Neuronal stem cell (in vitro differentiated cells): ENCODE measurements around the gene TIAM2.
A peak's percentile ranks its signal among the peaks of the same experiment; 100 is the strongest.
"Not testable (repeated sequence)": the region's sequence is repeated elsewhere in the genome, so short reads cannot be mapped to it uniquely, and the experiment has no call there.

ENCODE experiments used
- DNase-seq: peaks from one replicate; pipeline ENCODE4 v3.0.0-alpha.2; 2013; ENCODE audit warnings: low spot score
- H2AFZ ChIP-seq: one replicate; pipeline ENCODE4 v1.6.1; 2013; ENCODE audit warnings: mild to moderate bottlenecking, low read length, inconsistent platforms
- H2AK5ac ChIP-seq: 2 replicates; pipeline ENCODE4 v1.6.1; 2013; ENCODE audit warnings: low read depth, mild to moderate bottlenecking, inconsistent platforms, low read length, moderate library complexity, mixed read lengths
- H2BK120ac ChIP-seq: 2 replicates; pipeline ENCODE4 v1.6.1; 2013; ENCODE audit warnings: low read depth, mild to moderate bottlenecking, inconsistent platforms, low read length, moderate library complexity, mixed read lengths
- H2BK12ac ChIP-seq: one replicate; pipeline ENCODE4 v1.6.1; 2013; ENCODE audit warnings: low read length, inconsistent platforms
- H2BK15ac ChIP-seq: 2 replicates; pipeline ENCODE4 v1.6.1; 2013; ENCODE audit warnings: mild to moderate bottlenecking, low read length, inconsistent platforms, mixed read lengths
- H2BK5ac ChIP-seq: one replicate; pipeline ENCODE4 v1.6.1; 2013; ENCODE audit warnings: inconsistent platforms, mild to moderate bottlenecking, low read length, moderate library complexity
- H3K14ac ChIP-seq: one replicate; pipeline ENCODE4 v1.6.1; 2013; ENCODE audit warnings: low read length, inconsistent platforms
- H3K18ac ChIP-seq: 2 replicates; pipeline ENCODE4 v1.6.1; 2013; ENCODE audit warnings: low read length, inconsistent platforms
- H3K23ac ChIP-seq: 2 replicates; pipeline ENCODE4 v1.6.1; 2013; ENCODE audit warnings: low read depth, mild to moderate bottlenecking, mixed read lengths, low read length, inconsistent platforms; ENCODE audit not compliant: poor library complexity
- H3K27ac ChIP-seq: replicated peaks from 3 replicates; pipeline ENCODE4 v1.5.1; 2013; ENCODE audit warnings: low read length, inconsistent platforms
- H3K27me3 ChIP-seq, 3 experiments: 2 replicates each; pipeline ENCODE4 v1.6.1; 2013; ENCODE audit warnings: low read length in 3 of 3, mild to moderate bottlenecking in 2 of 3, inconsistent platforms in 1 of 3, low read depth in 1 of 3, mixed read lengths in 1 of 3, moderate library complexity in 1 of 3; ENCODE audit not compliant: control insufficient read depth in 3 of 3, insufficient read depth in 3 of 3
- H3K36me3 ChIP-seq, 2 donors: replicated peaks in 1 of 2; 2 replicates each; pipeline ENCODE4 v1.6.1; 2013; ENCODE audit warnings: low read length in 2 of 2; ENCODE audit not compliant: control insufficient read depth in 2 of 2, insufficient read depth in 2 of 2
- H3K4ac ChIP-seq: 2 replicates; pipeline ENCODE4 v1.6.1; 2013; ENCODE audit warnings: inconsistent platforms, mild to moderate bottlenecking, low read length, moderate library complexity
- H3K4me1 ChIP-seq, 2 donors: 1 replicate in 1 of 2; 2 replicates in 1 of 2; pipeline ENCODE4 v1.6.1; 2013; ENCODE audit warnings: low read length in 2 of 2, low read depth in 1 of 2; ENCODE audit not compliant: control insufficient read depth in 2 of 2, insufficient read depth in 1 of 2
- H3K4me2 ChIP-seq: one replicate; pipeline ENCODE4 v1.6.1; 2013; ENCODE audit warnings: mild to moderate bottlenecking, low read length, inconsistent platforms; ENCODE audit not compliant: insufficient read depth, poor library complexity, severe bottlenecking
- H3K4me3 ChIP-seq, 2 donors: 2 replicates each; pipeline ENCODE4 v1.5.1; 2013; ENCODE audit warnings: low read length in 2 of 2, mild to moderate bottlenecking in 2 of 2, inconsistent platforms in 1 of 2, moderate library complexity in 1 of 2
- H3K79me1 ChIP-seq: one replicate; pipeline ENCODE4 v1.6.1; 2013; ENCODE audit warnings: low read depth, mild to moderate bottlenecking, inconsistent platforms, low read length, moderate library complexity
- H3K9ac ChIP-seq: one replicate; pipeline ENCODE4 v1.6.1; 2013; ENCODE audit warnings: mild to moderate bottlenecking, low read depth, low read length, inconsistent platforms; ENCODE audit not compliant: poor library complexity
- H3K9me3 ChIP-seq, 2 donors: replicated peaks in 1 of 2; 2 replicates each; pipeline versions ENCODE3 to v1.6.1; 2013; ENCODE audit warnings: low read length in 2 of 2, mild to moderate bottlenecking in 2 of 2, inconsistent platforms in 1 of 2, low read depth in 1 of 2, mixed read lengths in 1 of 2, moderate library complexity in 1 of 2; ENCODE audit not compliant: control insufficient read depth in 2 of 2, insufficient read depth in 1 of 2
- H4K8ac ChIP-seq: one replicate; pipeline ENCODE4 v1.6.1; 2013; ENCODE audit warnings: low read depth, mild to moderate bottlenecking, inconsistent platforms, low read length, moderate library complexity
- H4K91ac ChIP-seq: one replicate; pipeline ENCODE4 v1.6.1; 2013; ENCODE audit warnings: low read length, low read depth, mild to moderate bottlenecking, inconsistent platforms; ENCODE audit not compliant: poor library complexity
- WGBS, 2 donors: extraction: QIAGEN DNeasy Blood & Tissue Kit; methylation state at CpG; one replicate each; pipeline ENCODE4 v1.1.7; 2013; ENCODE audit warnings: missing lambda C conversion rate in 2 of 2, mixed read lengths in 1 of 2; ENCODE audit not compliant: insufficient read length in 2 of 2, insufficient replicate concordance in 1 of 2; ENCODE audit errors: extremely low coverage in 2 of 2; 5-methylcytosine and 5-hydroxymethylcytosine counted together

TIAM2 gene

DNA sequence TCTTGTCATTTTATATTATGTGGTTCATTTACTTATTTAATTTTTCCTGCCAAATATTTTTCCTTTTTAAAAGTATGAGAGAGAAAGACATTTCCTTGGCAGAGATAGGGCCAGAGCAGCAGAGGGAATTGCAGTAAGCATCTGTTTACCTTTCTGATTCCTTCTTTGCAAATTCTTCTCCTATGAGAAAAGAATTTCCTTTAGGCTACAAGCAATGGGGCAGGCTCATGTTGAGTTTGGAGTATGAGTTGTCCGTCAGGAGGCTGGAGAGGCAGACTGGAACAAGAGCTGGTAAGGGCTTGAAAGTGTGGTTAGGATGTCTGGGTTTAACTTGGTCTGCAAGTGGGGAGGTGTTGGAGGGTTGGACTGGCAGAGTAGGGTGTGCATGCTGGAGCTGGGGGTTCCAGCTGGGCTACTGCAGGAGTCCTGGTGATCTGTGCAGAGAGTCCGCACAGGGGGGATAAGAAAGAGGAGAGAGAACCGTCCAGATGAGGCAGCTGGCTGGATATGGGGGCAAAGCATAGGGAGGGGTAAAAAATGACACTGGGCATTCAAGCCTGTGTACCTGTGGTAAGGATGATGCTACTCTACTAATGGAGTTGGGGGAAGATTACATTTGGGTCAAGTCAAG lies 19.7 kb downstream of the TIAM2 start:
- Histone ChIP-seq H3K36me3 (no peaks in the 10 kb centered on the region), H4K91ac (no peak overlapping the region), H3K79me1 (peaks cover 2% of the 10 kb centered on the region), H2BK120ac (no peak overlapping the region), H2AK5ac (no peak overlapping the region), H2AFZ (no peak overlapping the region), H3K4me2 (no peak overlapping the region), H3K4ac (no peak overlapping the region), H3K23ac (no peak overlapping the region), H3K27ac (no peak overlapping the region), H2BK5ac (no peak overlapping the region), H3K14ac (no peak overlapping the region), H2BK15ac (no peak overlapping the region), H3K4me3 (peak overlapping the region in 1 of 2 donors; percentile 50), H3K4me1 (peaks cover 4 to 10% of the 10 kb centered on the region in 2 donors), H3K27me3 (no peaks in the 10 kb centered on the region), H2BK12ac (no peak overlapping the region), H3K9ac (no peak overlapping the region), H3K18ac (no peak overlapping the region), H3K9me3 (no peaks in the 10 kb centered on the region), H4K8ac (no peak overlapping the region)
- no CpG with 5 or more reads among the region's 3 CpGs for WGBS, 2 donors
- no peak for DNase-seq

DNA sequence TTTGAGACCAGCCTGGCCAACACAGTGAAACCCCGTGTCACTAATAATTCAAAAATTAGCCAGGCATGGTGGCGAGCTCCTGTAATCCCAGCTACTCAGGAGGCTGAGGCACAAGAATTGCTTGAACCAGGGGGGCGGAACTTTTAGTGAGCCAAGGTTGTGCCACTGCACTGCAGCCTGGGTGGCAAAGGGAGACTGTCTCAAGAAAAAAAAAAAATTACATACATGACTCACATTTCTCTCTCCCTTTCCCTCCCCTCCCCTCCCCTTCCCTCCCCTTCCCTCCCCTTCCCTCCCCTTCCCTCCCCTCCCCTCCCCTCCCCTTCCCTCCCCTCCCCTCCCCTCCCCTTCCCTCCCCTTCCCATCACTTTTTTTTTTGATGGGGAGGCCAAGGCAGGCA lies 23.3 kb downstream of the TIAM2 start:
- not testable (repeated sequence) for H3K18ac ChIP-seq, H2AFZ ChIP-seq, H3K9ac ChIP-seq, H3K4me3 ChIP-seq, H2BK5ac ChIP-seq, H2BK12ac ChIP-seq, H3K4me2 ChIP-seq, H3K79me1 ChIP-seq, H4K91ac ChIP-seq, H2BK120ac ChIP-seq, H3K27me3 ChIP-seq, H3K9me3 ChIP-seq, H4K8ac ChIP-seq, H3K4ac ChIP-seq, H2AK5ac ChIP-seq, H3K36me3 ChIP-seq, H3K27ac ChIP-seq, H3K14ac ChIP-seq, H3K23ac ChIP-seq, DNase-seq, H2BK15ac ChIP-seq
- peaks cover 7 to 14% of the 10 kb centered on the region in 2 donors for H3K4me1 ChIP-seq
- no CpG with 5 or more reads among the region's 3 CpGs for WGBS, 2 donors

DNA sequence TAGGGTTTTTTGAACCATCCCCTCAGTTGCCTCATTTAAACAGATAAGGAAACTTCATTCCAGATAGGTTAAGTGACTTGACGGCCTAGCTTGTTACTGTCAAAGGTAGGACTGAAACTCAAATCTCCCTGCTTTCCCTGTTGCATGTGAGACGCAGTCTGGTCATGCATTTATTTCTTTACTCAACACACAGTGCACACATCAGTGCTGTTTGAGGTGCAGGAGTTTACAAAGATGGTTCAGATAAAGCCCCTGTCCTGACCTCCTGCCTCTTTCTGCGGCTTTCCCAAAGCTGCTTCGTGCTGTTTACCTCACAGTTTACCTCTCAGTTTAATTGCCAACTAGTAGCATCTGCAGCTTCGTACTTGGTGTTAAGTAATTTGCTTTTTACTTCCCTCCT lies 26.6 kb downstream of the TIAM2 start:
- Histone ChIP-seq H3K9me3 (no peaks in the 10 kb centered on the region), H3K27ac (peak overlapping the region; percentile 24), H3K9ac (no peak overlapping the region)

DNA sequence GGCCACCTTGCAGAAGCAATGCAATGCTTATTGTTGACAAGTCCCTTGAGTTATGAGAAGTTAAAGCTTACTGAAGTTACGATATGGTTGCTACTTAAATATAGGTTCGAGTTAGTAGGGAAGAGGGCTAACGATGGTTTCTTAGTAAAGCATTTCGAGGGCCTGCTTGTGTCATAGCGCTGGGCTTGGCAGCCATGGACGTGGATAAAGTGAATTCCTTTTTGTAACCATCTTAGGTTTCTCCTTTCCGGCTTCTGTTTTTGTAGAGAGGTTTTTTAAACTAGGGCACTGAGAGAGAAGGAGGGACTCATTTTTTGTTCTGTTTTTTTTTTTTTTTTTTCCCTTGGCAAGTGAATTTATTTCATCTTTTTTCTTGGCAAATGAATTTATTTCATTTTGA lies 27.6 kb downstream of the TIAM2 start:
- no peak overlapping the region for H3K14ac ChIP-seq
- H2BK15ac ChIP-seq = no peak overlapping the region
- H3K4me1 ChIP-seq = peaks cover 5 to 12% of the 10 kb centered on the region in 2 donors
- no peak overlapping the region for H3K4me3 ChIP-seq
- H3K27ac ChIP-seq = no peak overlapping the region
- H2AK5ac ChIP-seq = no peak overlapping the region
- H4K91ac ChIP-seq = no peak overlapping the region
- no peak overlapping the region for H2BK120ac ChIP-seq
- no peak overlapping the region for H3K9ac ChIP-seq
- H4K8ac ChIP-seq = no peak overlapping the region
- H3K36me3 ChIP-seq = peaks cover 0 to 4% of the 10 kb centered on the region in 2 donors
- no peak overlapping the region for H3K4ac ChIP-seq
- H3K18ac ChIP-seq = no peak overlapping the region
- H2BK12ac ChIP-seq = no peak overlapping the region
- no peak overlapping the region for H2BK5ac ChIP-seq
- H3K79me1 ChIP-seq = no peaks in the 10 kb centered on the region
- H3K27me3 ChIP-seq = no peaks in the 10 kb centered on the region
- no CpG with 5 or more reads among the region's 7 CpGs for WGBS, 2 donors
- H3K23ac ChIP-seq = no peak overlapping the region
- H2AFZ ChIP-seq = no peak overlapping the region
- H3K9me3 ChIP-seq = no peaks in the 10 kb centered on the region
- no peak overlapping the region for H3K4me2 ChIP-seq
- DNase-seq = no peak

More for the DNA sequence above, 26.6 kb downstream of the TIAM2 start:
- H2BK12ac ChIP-seq = no peak overlapping the region
- no peaks in the 10 kb centered on the region for H3K27me3 ChIP-seq
- no peak overlapping the region for H2AK5ac ChIP-seq
- no peak overlapping the region for H3K4me3 ChIP-seq
- H2AFZ ChIP-seq = no peak overlapping the region
- no peak overlapping the region for H2BK15ac ChIP-seq
- H3K4me2 ChIP-seq = no peak overlapping the region
- H3K79me1 ChIP-seq = no peaks in the 10 kb centered on the region
- H3K14ac ChIP-seq = no peak overlapping the region
- WGBS, 2 donors = no CpG with 5 or more reads among the region's 5 CpGs
- peaks cover 0 to 4% of the 10 kb centered on the region in 2 donors for H3K36me3 ChIP-seq
- no peak overlapping the region for H3K23ac ChIP-seq
- no peak overlapping the region for H3K18ac ChIP-seq
- no peak overlapping the region for H4K91ac ChIP-seq
- H4K8ac ChIP-seq = no peak overlapping the region
- no peak for DNase-seq
- no peak overlapping the region for H3K4ac ChIP-seq
- no peak overlapping the region for H2BK5ac ChIP-seq
- peaks cover 5 to 12% of the 10 kb centered on the region in 2 donors for H3K4me1 ChIP-seq
- H2BK120ac ChIP-seq = no peak overlapping the region
